ENCODE measurements around the gene KRTAP6-3.

KRTAP6-3 gene, protein sequence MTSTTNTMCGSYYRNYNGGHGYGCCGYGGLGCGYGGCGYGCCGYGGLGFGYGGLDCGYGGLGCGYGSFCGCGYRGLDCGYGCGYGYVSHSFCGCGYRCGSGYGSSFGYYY

DNA sequence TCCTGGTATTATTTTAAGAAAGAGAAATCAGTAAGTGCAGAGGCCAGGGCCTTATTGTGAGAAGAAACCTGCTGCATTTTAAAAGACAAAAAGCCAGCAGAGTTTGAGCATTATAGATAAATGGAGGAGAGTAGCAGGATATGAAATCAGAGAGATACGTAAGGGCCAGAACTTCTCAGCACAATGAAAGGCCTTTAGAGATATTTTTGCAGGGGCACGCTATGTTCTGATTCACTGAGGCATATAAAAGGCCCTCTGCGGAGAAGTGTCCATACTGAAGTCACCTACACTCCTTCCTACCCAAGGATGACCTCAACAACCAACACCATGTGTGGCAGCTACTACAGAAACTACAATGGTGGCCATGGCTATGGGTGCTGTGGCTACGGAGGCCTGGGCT is at the start of gene KRTAP6-3:
Gene KRTAP6-3, plus strand, starts transcription at position 301 of the 400 bp plus-strand sequence. Its CDS starts 6 bp downstream, at position 307.
- DNase-seq (ENCODE audit: low read depth) = no peak

DNA sequence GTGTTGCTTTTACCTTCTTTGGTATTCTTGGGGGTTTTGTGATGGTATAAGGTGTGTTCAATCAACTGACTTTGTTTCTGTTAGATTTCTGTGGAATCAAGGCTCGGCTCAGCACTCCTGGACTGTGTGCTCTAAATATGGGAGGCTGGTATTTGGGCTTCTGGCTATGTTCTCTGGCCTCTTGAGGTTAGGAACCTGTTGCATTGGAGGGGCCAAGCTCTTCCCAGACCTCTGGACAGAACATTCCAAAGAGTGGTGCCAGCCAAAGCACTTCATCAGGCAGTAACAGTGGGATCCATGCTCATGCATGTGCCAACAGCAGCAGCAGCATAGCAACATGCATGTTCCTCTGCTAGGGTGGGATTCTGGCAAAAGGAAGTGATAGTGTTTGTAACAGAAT is 39.5 kb upstream of the KRTAP6-3 start:
- DNase-seq (ENCODE audit: low read depth) = no peak

DNA sequence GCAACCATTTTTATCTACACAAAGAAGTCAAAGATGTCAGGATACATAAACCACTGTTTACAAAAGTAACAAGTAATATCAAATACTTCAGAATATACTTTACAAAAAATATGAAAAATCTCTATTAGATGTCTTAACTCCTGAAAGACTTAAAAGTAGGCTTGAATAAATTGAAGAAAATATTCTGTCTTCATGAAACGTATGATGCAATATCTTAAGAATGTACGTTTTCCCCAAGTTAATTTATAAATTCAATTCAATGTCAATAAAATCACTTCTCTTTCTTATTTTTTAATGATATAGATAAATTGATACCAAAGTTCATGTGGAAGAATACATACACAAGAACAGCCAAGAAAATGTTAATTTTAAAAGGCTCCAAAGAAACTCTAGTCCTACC is 37.1 kb upstream of the KRTAP6-3 start:
- no peak for DNase-seq (ENCODE audit: low read depth)

DNA sequence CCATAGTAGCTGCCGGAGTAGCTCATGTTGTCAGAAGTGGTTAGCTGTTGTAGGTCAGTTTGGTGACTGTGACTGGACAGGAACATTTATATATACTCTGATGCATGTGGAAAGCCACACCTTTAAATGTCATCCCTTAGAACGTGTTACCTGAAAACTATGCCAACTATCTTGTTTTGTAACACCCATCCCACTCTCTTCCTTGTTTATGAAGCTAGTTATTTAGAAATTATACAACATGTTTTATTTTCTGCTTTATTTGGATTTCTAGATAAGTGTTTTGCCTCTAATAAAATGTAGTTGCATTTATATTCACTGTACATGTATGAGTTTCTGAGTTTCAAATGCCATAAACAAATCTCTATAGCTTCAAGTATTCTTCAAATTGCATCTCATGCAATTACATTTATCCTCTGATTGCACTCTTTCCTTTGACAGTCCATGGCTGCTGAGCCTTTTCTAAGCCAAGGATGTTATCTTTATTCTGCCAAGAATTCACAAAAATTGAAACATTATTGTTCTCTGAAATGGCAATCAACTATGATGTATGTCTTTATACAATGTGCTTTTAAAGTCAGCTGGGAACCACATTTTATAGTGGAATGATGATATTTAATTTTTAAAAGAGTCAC is 30.9 kb upstream of the KRTAP6-3 start, which contains the start of gene KRTAP19-7:
Gene KRTAP19-7, minus strand, starts transcription at position 51 of the 632 bp plus-strand sequence. Its CDS starts 25 bp downstream, at position 26.
- DNase-seq (ENCODE audit: low read depth) = no peak

DNA sequence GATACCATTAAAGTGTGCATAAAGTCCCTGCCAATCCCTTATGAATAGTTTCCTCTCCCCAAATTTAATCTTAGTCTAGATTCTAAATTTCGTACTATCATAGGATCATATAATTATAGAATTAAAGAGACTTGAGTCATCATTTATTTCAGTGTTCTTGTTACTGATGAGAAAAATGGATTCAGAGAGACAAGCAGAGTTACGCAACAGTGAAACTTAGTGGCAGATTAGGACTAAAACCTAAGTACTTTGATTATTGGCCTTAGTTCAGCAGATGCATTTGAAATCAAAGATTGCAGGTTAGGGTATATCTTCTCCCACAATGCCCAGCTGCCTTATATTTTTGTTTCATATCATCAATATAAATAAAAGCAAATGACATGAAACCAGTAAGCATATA is 30.3 kb upstream of the KRTAP6-3 start:
- no peak for DNase-seq (ENCODE audit: low read depth)

DNA sequence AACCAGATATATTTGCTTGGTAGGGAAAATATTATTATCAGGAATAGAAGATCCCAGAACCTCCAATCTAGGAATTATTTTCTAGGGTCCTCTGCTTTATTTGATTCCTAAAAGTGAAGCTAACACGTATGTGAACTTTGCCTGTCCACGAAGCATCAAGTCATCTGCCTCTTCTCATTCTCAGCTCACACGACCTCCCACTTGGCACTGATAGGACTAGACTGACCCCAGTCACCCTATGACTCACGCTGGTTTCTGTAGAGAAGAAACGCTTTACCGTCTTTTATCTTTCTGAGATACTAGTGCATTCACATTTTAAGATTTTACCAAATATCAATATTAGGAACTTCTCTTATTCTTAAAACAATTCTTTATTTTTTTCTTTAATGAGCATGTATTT is 29.2 kb upstream of the KRTAP6-3 start:
- DNase-seq (ENCODE audit: low read depth) = no peak

DNA sequence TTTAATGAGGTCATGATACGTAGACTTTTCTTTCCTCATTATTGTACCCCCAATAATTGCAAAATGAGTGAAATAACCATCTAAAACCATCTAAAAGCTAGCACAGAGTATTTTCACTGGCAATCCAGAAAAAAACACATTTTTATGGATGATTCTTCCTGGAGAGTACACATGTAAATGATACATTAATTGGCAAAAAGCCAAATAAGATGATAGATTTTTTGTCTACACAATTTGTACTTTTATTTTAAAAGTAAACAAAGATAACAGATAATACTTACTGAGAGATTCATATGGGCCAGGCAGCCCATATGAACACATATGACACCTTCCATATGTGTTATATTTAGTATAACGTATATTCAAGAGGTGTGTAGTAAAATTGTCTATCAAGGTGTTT is 28.6 kb upstream of the KRTAP6-3 start:
- DNase-seq (ENCODE audit: low read depth) = no peak

DNA sequence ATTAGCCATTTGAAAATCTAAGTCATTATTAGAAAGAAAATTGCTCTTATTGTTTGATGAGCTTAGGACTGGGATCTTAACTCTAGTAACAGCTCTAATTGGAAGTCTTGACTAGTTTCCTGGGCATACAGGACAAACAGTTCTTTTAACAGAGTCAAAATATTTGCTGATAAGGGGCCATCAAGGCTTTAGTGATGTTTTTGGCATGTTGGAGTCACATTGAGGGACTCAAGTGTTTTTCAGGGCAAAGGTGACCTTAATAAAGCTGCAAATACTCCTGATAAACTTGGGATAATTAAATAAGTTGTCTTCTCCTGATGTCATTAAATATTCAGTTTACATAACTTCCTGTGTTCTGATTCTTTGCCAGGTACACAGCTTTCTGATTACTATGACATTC is 24.6 kb upstream of the KRTAP6-3 start:
- DNase-seq (ENCODE audit: low read depth) = no peak

DNA sequence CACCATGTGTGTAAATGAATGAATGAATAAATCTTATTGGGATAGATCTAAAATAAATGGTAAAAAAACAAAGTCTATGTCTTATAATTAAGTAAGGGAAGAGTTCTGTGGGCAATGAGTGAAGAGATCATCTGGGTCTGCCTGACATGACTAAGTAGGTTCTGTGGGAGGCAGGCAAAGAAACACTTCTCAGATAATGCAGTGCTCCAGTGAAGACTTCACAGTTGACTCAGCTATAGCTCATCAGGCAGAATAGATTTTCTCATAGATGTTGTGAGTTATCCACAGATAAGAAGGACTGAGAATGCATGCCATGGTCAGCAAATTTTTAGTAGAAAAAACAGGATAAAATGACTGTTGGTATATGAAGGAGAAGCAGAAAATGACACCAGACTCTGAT is 14.5 kb upstream of the KRTAP6-3 start:
- DNase-seq (ENCODE audit: low read depth) = no peak

DNA sequence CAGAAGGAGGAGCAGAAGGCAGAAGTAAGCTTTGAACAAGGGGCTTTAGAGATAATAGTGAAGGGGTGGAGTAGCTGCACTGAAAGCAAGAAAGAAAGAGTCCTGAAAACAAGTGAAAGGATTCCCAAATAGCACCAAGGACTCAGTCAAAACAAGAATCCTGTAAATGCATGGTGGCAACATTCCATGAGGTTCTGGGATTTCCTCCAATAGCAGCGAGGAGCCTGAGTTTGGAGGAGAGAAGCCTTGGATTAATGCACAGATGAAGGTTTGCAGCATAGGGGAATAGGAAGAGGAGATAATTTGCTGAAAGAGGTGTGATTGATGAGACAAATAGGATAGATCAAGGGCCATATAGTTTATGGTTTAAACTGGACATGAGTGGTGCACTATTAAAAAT is 12.9 kb upstream of the KRTAP6-3 start:
- DNase-seq (ENCODE audit: low read depth) = no peak

DNA sequence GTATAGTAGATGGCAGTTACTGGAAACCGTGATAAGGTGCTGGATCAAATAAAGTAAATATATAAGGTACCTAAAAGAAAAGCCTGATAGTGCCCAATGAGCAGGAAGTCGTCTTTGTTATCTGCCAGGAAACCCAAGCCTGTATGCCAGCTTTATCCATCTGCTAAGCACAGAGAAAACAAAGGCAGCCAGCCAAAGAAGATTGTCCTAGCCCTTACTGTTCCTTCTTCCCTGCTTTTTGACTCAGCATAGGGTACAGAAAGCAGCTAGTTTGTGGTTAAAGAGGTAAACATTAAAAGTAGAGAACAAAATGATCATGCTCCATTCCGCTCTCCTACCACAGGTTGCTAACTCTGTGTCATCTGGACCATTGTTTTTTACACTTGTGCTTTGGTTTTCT is 12.1 kb upstream of the KRTAP6-3 start:
- DNase-seq (ENCODE audit: low read depth) = no peak

DNA sequence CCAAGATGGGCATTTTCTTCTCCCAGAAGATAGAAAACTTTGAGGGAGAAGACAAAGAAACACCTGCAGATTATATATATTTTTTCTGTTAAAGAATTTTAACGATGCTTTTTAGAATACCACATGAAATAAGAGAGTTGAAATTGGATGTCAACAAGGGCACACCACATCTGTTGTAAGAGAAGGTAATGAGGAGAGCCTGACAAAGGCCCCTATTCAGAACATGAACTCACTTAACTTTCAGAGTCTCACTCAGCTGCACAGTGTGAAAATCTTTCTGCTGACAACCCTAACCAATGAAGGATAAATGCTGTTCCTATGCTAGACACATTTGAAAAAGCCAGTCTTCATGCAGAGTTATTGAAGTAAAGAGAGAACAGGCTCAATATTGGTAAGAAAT is 9.4 kb upstream of the KRTAP6-3 start:
- no peak for DNase-seq (ENCODE audit: low read depth)

DNA sequence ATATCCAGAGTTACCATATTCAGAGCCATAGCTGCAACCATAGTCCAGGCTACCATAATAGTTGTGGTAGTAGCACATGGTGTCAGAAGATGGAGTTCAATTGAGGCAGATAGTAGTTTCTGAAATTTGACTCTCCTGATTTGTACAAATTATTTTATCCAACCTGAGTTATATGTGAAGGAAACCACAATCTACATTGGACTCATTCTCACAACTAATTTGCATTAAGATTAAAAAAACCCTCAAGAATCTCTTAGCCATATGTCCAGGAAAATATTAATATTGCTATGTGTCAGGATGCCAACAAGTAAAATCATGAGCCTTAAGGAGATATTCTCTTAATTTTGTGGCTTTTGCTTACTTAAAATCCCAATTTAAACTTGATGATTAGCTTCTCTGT is 1.9 kb upstream of the KRTAP6-3 start, which contains the start of gene KRTAP22-2:
Gene KRTAP22-2, minus strand, starts transcription at position 101 of the 400 bp plus-strand sequence.
- no peak for DNase-seq (ENCODE audit: low read depth)

DNA sequence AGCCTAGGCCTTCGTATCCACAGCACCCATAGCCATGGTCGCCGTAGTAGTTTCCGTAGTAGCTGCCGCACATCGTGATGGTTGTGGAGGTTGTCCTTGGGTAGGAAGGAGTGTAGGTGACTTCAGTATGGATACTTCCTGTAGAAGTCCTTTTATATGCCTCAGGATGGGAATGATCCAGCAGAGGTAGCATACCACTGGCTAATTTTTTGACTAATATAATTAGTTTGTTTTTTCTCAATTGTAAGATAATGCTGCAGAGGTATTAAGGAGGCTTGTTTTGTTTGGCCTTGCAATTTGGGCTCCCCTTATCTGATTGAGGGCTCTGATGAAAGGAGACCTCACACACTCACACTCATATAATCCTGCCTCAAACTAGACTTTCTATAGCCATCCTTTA is 6.6 kb downstream of the KRTAP6-3 start, which contains the start of gene KRTAP6-2:
Gene KRTAP6-2, minus strand, starts transcription at position 101 of the 400 bp plus-strand sequence. Its CDS starts 28 bp downstream, at position 73.
- no peak for DNase-seq (ENCODE audit: low read depth)

DNA sequence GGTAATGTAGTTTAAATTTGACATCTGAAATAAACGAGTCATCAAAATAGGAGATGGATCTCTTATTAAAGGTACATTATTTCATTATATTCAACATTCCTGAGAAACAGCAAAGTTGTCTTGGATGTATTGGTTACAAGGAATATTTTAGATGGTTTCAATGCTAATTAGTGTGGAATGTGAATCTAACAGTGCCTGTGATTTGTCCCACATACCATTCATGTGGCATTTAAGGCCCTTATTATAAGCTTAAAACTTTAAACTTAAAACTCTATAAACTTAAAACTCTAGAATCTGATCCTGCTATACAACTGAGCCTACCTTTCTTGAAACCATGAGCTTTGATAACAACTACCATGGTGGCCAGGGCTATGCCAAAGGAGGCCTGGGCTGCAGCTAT is 8.5 kb downstream of the KRTAP6-3 start, which contains the start of gene KRTAP22-1:
Gene KRTAP22-1, plus strand, starts transcription at position 301 of the 400 bp plus-strand sequence.
- no peak for DNase-seq (ENCODE audit: low read depth)

DNA sequence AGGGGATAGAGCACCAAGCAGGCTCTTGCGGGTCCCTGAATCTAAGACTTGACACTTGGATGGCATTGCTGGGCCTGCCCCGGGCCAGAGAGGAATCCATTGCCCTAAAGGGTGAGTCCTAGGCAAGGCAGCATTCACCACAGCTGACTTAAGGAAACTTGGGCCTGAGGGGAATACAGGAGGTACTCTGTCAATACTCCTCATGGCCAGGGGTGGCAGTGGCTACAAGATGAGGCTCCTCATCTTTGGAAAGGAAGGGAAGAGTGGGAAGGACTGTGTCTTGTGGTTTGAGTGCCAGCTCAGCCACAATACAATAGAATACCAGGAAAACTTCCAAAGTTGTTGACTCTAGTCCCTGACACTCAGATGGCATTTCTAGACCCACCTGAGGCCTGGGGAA is 13.7 kb downstream of the KRTAP6-3 start:
- DNase-seq (ENCODE audit: low read depth) = no peak

DNA sequence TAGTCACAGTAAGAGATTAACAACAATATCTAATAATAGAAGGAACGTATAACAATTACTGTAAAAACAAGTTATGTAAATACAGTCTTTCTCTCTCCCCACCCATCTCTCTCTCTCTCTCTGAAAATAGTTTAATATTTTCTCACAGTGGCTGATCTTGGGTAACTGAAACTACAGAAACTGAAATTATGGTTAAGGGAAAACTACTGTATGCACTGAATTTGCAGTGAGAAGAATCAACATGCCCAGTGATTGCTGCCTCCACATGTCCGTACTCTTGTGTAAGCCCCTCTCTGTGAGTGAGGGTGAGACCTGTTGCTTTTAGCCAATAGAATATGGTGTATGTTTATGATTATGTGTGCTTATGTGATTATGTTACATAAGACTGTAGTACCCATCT is 19.9 kb downstream of the KRTAP6-3 start:
- no peak for DNase-seq (ENCODE audit: low read depth)

DNA sequence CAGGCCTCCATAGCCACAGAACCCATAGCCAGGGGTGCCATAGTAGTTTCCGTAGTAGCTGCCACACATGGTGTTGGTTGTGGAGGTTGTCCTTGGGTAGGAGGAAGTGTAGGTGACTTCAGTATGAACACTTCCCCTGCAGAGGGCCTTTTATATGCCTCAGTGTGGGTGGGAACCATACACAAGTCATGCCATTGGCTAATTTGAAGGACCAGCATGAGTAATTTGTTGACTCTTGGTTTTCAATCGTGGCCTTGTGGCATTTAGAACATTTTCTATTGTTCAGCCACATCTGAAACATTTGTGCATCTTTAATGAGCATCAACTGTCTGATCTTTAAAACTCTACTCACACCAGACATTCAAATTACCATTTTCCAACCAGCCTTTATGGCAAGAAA is 21.6 kb downstream of the KRTAP6-3 start, which contains the start of gene KRTAP6-1:
Gene KRTAP6-1, minus strand, starts transcription at position 95 of the 400 bp plus-strand sequence. Its CDS starts 26 bp downstream, at position 69.
- no peak for DNase-seq (ENCODE audit: low read depth)

DNA sequence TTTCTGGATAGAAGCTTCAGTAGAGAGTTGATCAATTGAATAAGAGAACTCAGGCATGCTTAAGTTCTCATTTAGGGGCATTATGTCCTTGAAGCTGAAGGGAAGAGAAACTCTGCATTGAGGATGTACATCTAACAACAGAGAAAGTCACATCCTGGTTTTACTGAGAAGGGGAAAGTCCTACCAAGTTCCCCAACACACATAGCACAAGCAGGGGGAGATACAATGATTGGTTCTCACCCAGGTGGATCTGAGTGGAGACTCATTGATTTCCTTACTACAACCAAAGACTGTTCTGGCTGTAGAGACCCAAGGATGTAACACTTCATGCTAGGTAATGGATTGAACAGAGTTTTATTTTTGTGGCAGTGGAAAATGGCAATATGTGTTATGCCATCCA is 23.0 kb downstream of the KRTAP6-3 start:
- DNase-seq (ENCODE audit: low read depth) = no peak

DNA sequence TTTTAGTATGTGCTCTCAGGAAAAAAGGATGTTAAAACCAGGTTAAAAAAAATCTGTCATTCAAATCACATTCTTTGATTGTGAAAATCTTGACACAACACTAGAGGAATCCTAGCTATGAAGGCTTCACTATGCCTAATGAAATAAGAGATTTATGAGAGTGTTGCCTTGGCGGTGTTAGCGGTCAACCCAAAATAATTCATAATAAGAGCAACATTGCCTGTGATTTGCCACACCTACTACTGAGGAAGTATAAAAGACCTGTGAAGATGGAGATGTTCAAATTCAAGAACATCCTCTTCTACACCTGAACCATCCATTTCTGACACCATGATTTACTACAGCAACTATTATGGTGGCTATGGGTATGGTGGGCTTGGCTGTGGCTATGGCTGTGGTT is 23.9 kb downstream of the KRTAP6-3 start, which contains the start of gene KRTAP20-1:
Gene KRTAP20-1, plus strand, starts transcription at position 301 of the 400 bp plus-strand sequence. Its CDS starts 30 bp downstream, at position 331.
- no peak for DNase-seq (ENCODE audit: low read depth)

DNA sequence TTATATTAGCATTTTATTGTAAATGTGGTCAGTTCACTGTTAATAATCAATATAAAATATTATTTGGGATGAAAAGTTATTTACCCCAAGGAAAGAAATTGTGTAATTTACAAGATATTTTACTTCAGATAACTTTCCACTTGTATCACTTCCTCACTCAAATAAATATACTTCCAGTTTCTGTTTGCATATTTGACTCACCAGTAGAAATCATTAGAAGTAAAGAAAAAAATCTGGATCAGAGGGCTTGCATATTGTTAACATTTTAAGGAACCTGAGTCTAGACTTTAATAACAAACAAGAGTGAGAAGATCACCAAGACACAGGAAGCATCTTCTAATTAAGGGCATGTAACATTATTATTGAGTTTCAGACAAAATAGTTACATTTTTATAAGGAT is 27.8 kb downstream of the KRTAP6-3 start:
- no peak for DNase-seq (ENCODE audit: low read depth)

DNA sequence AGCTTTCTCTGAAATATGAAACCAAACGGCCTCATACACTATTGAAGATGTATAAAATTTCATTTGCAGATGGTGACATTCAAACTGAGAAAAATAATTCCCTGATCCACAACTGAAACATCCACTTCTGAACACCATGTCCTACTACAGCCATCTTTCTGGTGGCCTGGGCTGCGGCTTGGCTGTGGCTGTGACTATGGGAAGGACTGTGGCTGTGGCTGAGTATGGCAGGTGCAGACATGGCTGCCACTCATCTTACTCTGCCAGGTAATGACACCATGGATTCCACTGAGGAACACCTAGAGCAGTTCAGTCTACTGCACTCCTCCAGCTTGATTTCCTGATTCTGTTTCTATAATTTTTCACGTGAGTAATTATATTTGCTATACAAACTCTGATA is 28.3 kb downstream of the KRTAP6-3 start, which contains the start of gene KRTAP20-4:
Gene KRTAP20-4, plus strand, starts transcription at position 106 of the 400 bp plus-strand sequence.
- DNase-seq (ENCODE audit: low read depth) = no peak

DNA sequence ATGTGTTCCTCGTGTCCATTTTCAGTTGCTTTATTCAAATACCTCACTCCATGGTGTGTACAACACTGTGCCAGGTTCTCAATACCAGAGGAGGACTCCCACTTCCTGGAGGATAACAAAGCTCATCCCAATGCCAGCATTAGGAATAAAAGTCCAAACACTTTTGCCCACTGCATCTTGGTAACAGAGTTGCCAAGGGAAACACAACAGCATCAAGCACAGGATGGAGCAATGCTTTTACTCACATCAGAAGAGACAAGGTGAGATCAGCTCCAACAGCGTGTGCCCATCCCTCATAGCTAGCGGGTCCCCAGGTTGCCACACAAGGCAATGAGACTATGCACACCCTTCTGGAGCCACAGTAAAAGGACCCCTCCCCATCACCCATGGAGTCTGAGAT is 31.1 kb downstream of the KRTAP6-3 start:
- DNase-seq (ENCODE audit: low read depth) = no peak

All from activated T-cell treated with anti-CD3 and anti-CD28 coated beads for 48 hours (primary cell).